Measurements from ENCODE around the gene SURF4.

DNA sequence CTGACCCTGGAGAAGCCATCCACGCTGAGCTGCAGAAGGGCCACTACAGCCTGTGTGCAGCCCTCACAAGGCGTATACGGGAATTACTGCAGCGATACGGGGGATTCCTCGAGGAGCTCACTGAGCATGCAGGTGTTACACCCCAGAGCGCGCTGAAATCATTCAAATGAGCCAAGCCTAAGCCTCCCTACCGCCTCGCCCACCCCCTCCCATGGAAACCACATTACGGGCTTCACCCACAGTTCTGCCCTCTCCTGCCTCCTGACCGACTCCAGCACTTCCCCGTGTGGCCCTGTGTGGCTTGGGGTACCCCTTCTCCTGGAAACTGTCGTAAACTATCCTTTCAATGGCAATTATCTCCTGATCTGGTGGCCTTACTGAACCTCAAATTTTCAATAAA lies 53.2 kb downstream of the SURF4 start:
- no peak for TF ChIP-seq CTCF (IDR thresholded peaks at IDR 0.05; ENCODE audit: low read depth, low read length, poor library complexity, severe bottlenecking)
- no peak for TF ChIP-seq EZH2phosphoT487 (IDR thresholded peaks at IDR 0.05; ENCODE audit: borderline replicate concordance, low read length)
